GM21360 (cell line): ENCODE measurements around the gene BCR.
"Not testable (repeated sequence)": the region's sequence is repeated elsewhere in the genome, so short reads cannot be mapped to it uniquely, and the experiment has no call there.

Source experiments
- ATAC-seq: cut with Tn5 transposase; IDR thresholded peaks from one replicate; pipeline ENCODE4 v1.9.1; 2021; ENCODE audit warnings: mild to moderate bottlenecking, moderate library complexity; ENCODE audit not compliant: unreplicated experiment

Gene BCR

GRCh38 chr22:23309261-23309660, 129.0 kb downstream of the BCR start:
- not testable (repeated sequence) for ATAC-seq

DNA sequence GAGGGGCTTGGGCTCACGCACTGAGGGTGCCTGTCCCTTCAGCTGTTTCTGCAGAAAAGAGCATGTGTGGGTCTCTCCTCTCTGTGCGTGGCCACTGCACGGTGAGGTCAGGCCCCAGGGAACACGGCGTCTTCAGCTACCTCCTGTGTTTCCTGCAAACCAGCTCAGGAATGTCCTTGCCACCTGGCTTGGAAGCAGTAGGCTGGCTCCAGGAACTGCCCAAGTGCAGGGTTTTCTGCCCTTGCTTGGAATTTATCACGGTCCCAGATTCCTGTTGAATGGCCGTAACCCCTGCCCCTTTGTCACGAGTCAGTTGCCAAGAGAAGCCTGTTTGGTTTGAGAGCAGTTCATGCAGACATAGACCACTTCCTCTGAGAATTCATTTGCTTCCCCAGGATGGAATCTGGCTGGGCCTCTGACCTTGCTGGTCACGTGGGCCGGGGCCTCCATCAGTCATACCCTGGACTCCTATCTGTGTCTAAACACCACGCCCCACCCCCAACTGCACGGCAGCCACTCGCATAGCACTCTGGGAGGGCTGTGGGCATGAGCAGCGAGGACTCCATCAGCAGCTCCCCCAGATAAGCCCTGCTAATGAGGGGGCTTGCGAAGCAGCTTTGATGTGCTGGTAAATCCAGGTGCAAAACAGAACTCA, 130.3 kb downstream of the BCR start:
- ATAC-seq: not testable (repeated sequence)

GRCh38 chr22:23311635-23312420, 131.5 kb downstream of the BCR start:
- ATAC-seq: not testable (repeated sequence)

- ATAC-seq: no peak
These were observed 133.7 kb downstream of the BCR start for GRCh38 chr22:23313791-23314567.

DNA sequence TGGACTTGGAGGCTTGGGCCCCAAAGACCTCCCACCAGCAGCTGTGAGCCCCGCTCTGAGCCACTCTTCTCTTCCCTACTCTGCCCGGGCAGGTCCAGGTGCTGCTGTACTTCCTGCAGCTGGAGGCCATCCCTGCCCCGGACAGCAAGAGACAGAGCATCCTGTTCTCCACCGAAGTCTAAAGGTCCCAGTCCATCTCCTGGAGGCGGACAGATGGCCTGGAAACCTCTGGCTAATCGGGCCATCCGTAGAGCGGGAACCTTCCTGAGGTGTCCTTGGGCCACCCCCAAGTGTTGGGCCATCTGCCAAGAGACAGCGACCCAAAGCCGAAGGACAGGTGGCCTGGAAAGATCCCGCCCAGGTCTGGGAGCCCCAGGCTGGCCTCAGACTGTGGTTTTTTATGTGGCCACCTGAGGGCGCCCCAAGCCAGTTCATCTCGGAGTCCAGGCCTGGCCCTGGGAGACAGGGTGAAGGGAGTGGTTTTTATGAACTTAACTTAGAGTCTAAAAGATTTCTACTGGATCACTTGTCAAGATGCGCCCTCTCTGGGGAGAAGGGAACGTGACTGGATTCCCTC, 135.1 kb downstream of the BCR start:
- ATAC-seq: no peak

GRCh38 chr22:23316596-23316995, 136.3 kb downstream of the BCR start:
- not testable (repeated sequence) for ATAC-seq

GRCh38 chr22:23318316-23318715, 138.0 kb downstream of the BCR start:
- ATAC-seq: not testable (repeated sequence)

DNA sequence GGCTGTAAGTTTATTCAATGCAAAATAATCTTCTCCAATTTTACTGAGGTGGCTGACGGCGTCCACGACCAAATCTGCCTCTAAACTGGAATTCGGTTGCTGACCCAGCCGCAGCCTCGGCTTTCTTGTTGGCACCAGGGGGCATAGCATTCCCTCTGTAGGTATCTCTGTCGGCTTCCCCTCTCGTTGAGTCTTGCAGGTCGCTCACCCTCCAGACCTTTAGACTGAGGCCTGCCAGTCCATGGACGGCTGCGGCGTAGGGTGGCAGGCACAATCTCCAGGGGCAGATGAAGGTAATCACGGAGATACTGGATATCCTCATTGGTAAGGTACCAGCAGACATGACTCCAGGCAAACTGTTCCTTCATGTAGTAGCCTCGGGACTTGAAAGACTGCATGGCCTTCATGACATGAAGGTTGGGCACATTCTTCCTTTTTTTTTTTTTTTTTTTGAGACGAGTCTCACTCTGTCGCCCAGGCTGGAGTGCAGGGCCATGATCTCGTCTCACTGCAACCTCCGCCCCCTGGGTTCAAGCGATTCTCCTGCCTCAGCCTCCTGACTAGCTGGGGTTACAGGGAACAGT, 142.3 kb downstream of the BCR start:
- ATAC-seq: not testable (repeated sequence)

DNA sequence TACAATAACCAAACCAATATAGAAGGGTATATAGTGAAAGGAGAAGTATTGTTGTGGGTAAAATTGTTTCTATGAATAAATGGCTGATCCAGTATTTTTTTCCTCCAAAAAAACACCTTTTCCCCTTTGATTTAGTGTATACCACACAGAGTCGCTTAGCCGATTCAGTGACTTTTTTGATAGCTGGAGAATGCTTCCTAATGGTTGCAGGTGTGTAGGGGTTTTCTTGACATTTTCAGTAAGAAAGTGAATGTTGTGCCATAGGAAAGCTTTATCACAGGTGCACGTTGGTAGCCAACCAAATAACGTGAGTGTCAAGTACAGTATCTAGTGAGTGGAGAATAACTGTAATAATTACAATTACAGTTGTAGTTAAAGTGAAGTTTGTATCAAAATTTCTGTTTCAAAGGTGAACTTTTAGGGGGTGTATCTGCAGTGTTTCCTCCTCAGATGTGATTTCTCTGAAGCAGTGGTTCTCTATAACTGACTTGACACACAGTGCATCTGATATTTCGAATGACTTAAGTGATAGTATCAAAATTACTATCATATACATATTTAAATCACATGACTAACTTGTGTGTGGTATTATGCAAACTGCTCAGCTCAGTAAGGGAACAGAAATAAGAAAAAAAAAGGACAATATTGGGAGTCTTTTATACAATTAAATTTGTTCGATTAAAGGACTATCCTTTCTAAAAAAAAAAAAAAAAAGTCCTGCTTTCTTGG, 143.8 kb downstream of the BCR start:
- ATAC-seq: not testable (repeated sequence)

DNA sequence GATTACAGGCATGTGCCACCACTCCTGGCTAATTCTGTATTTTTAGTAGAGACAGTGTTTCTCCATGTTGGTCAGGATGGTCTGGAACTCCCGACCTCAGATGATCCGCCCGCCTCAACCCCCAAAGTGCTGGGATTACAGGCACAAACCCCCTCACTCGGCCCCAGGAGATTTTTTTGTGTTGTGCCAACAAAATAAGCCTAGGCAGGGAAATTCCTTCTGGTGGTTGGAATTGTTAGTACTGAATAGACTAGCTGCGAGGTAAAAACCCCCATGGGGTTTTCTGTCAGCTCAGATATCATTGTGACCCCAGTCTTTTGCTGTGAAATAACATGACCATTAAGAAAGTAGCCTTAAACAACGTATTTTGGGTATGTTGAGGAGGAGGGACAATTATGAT, 144.9 kb downstream of the BCR start:
- no peak for ATAC-seq

DNA sequence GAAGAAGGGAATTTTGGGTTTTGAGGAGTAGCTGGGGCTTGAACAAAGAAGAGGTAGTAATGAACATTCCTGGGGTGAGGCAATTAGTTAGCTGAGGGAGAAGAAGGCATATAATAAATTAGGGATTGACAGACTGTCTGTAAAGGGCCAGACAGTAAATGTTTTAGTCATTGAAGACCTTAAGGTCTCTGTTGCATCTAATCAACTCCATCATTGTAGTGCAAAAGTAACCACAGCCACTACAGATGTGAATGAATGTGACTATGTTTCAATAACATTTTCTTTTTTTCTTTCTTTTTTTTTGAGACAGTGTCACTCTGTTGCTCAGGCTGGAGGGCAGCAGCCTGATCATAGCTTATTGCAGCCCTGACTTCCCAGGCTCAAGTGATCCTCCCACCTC, 153.5 kb downstream of the BCR start:
- not testable (repeated sequence) for ATAC-seq

DNA sequence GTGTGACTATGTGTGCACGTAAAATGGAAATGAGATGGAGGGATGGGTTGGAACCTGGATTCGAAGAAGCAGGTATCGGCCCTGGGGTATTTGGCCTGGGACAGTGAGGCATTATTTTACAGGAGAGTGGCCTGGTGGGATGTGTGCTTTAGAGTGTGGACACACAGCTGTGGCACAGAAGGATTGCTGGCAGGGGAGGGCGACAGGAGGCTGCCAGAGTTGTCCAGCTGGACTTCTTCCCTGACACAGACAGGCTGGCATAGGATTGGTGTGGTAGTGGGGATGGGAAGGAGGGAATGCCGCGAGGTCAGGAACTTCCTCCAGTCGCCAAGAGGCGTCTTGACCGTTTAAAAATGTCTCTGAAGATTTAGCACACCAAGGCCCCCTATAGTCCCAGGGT, 157.4 kb downstream of the BCR start:
- not testable (repeated sequence) for ATAC-seq

- not testable (repeated sequence) for ATAC-seq
These were observed 161.8 kb downstream of the BCR start for GRCh38 chr22:23341942-23342695.

- no peak for ATAC-seq
These were observed 171.0 kb downstream of the BCR start for GRCh38 chr22:23351321-23351720.

- no peak for ATAC-seq
These were observed 172.7 kb downstream of the BCR start for GRCh38 chr22:23353004-23353403.

- ATAC-seq: no peak
These were observed 173.4 kb downstream of the BCR start for GRCh38 chr22:23353696-23354095.

- ATAC-seq: no peak
These were observed 175.8 kb downstream of the BCR start for GRCh38 chr22:23356094-23356493.

GRCh38 chr22:23357053-23357452, 176.7 kb downstream of the BCR start:
- ATAC-seq: no peak

- no peak for ATAC-seq
These were observed 179.3 kb downstream of the BCR start for GRCh38 chr22:23359583-23360123.
